NCI-H510A treated with DMSO at 0.1 percent for 48 hours (cell line): ENCODE data around the gene NUDT14.
A peak's percentile ranks its signal among the peaks of the same experiment; 100 is the strongest.

Experiments
- DNase-seq: peaks from one replicate; lab custom pipeline; 2025; lab: John Stamatoyannopoulos, UW

NUDT14 gene

DNA sequence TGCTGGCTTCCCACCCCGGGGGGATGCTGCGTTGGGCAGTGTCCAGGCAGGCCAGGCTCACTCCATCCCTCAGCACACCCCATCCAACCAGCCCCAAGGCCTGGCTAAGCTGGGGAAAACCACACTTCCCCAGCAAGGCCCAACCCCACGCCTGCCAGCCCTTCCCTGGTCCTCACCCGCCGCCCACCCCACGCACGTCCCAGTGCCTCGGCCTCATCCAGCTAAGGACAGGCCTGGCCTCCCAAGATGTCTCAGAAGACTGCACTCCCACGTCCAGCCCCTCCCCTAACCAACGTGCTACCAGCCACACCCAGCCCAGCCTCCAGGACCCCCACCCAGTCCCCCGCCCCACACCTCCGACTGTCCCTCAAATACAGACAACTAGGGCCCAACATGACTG lies 22.3 kb downstream of the NUDT14 start:
- no peak for DNase-seq

DNA sequence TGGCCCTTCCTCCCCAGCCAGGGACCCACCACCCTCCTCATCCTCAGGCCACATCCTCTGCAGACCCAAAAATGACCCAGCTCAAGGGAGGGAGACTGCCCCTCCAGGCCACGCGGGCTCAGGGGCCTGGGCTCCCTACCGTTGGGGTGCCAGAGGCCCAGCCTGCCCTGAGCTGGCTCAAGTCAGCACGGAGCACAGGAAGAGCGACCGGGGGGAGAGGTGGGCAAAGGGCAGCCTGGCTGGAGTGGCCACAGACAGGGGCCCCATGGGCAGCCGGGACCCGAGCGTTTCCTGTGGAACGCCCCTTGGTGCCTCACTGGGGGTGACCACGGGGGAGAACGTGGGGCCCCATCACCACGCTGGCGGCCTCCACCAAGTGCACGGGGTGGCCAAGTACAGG lies 23.2 kb downstream of the NUDT14 start:
- DNase-seq = no peak

GRCh38 chr14:105156414-105157375 lies 24.4 kb downstream of the NUDT14 start:
- no peak for DNase-seq

- peak; percentile 15 for DNase-seq
Measured at GRCh38 chr14:105155681-105156413, 25.3 kb downstream of the NUDT14 start.

GRCh38 chr14:105155071-105155651 lies 26.0 kb downstream of the NUDT14 start:
- no peak for DNase-seq

DNA sequence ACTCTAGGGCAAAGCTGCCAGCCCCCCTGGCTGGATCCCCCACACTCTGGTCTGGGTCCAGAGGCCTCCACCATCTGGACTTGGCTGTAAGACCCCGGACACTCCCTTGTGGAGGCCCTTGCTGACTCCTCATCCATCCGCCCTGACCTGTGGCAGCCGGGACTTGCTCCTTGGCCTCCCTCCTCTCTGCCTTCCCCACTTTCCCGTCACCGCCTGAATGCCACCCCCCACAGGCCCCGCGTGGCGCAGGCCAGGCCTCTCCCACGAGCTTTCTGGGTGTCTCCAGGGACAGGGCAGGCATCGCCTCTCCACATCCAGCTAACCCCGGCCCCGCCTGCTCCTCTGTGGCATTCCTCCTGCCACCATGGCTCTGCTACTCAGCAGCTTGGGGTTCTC lies 26.6 kb downstream of the NUDT14 start:
- no peak for DNase-seq

GRCh38 chr14:105153739-105154475 lies 27.2 kb downstream of the NUDT14 start:
- no peak for DNase-seq

DNA sequence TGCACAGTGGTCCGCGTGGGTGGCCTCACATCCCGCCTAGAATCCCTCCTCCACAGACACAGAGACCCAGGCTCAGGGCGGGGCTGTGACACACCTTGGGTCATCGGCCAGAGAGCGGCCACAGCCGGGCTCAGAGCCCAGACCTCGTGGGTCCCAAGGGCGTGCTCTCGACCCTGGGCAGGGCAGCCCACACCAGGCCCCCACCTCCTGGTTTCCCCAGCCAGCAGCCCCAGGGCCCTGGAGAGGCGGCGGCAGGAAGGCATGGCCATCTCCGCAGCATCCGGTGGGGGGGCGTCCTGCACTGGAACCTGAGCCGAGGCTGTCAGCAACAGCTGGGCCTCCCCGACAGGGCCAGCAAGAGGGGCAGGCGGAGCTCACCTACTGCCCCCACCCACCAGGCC lies 27.8 kb downstream of the NUDT14 start:
- no peak for DNase-seq

GRCh38 chr14:105152794-105153241 lies 28.3 kb downstream of the NUDT14 start:
- DNase-seq = no peak

DNA sequence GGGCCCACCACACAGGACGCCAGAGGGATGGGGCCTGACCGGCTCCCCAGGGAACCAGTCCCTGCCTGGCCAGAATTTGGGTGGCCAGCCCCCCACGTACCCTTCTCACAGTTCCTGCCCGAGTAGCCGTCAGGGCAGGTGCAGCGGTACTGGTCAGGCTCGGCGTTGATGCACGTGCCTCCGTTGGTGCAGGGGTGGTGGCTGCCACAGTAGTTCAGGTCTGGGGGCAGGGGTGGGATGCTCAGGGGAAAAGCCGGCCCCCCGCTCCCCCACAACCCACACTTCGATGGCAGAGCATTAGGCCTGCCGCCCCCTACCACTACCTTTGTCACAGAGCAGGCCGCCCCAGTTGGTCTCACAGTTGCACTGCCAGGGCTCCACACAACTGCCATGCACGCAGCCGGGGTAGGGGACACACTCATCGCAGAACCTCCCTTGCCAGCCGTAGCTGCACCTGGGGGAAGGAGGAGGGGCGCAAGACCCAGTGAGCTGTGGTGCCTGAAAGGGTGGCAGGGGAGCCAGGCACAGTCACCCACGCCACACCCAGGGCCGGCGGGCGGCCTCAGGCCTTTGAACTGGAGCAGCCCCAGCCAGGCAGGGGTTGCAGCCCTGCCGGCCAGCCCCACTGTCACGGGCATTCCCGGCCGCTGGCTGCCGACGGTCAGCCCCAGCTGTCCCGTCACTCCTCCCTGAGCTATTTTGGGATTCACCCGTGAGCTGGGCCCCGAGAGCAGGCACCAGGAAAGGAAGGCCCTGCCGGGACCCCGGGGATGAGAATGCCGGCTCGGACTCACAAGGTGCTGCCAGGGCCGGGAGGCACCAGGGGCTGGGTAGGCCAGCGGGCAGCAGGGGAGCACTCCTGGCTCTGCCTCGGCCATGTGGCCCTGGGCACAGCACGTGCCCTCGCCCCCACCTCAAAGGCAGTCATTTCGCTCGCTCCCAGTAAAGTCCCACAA lies 29.0 kb downstream of the NUDT14 start:
- DNase-seq = no peak

DNA sequence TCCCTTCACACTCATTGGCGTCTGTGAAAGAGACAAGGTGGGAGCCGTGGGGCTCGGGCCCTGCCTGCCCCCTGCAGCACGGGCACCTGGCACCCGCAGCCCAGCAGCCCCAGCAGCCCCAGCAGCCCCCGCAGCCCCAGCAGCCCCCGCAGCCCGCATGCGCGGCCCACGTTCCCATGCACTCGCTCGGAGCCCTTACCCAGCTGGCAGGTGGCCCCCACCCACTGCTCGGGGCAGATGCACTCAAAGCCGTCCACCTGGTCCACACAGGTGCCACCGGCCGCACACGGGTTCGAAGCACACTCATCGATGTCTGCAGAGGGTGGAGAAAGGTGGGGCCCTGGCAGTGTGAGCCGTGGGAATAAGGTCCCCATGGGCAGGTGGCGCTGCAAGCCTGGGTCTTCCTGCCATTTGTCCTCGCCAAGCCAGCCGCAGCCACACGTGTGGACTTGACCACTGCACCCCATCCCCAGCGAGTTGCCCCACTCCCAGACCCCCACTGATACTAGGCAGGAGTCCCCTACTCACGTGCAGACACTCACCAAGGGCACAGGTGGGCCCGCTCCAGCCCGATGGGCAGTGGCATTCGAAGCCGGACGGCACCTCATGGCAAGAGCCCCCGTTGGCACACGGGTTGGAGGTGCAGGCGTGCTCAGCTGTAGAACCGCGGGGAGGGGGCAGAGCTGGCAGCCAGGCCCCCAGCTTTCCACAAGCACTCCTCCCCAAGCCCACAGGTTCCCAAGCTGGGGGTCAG lies 29.9 kb downstream of the NUDT14 start:
- no peak for DNase-seq

DNA sequence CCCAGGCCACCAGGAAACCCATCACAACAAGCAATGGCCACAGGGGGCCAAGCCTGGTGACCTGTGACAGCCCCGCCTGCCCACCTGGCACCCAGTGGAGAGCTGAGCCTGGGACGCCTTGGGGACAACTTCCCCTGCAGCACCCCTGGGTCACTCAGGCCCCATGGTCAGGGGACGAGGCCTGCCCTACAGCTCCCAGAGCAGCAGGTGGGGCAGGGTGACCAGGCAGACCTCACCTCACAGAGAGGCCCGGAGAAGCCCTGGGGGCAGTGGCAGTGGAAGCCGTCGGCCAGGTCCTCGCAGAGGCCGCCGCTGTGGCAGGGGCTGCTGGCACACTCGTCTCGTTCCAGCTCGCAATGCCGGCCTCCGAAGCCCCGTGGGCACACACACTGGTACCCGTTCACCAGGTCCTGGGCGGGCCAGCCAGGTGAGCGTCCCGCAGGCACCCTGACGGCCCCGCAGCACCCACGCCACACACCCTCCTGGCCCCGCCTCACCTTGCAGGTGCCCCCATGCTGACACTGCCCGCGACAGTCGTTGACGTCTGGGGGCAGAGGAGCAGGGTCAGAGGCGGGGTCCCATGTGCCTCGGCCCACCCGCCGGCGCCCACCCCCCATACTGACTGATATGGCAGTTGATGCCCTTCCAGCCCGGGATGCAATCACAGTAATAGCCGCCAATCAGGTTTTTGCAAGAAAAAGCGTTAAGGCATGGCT lies 30.6 kb downstream of the NUDT14 start:
- no peak for DNase-seq

DNA sequence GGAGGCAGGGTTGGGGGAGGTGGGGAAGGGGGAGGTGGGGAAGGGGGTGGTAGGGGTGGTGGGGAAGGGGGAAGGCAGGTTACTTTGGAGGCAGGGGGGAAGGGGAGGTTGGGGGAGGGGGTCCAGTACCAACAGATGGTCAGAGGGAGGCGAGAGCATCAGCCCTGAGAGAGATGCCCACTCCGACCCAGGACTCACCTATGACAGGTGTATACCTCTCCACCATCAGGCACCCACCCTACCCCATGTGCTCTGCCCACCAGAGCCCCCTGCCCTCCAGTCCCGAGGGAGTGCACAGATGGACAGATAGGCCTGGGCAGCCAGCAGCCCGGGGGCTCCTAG lies 31.1 kb downstream of the NUDT14 start:
- no peak for DNase-seq

- DNase-seq = no peak
Measured at GRCh38 chr14:105149146-105149781, 31.8 kb downstream of the NUDT14 start.

DNA sequence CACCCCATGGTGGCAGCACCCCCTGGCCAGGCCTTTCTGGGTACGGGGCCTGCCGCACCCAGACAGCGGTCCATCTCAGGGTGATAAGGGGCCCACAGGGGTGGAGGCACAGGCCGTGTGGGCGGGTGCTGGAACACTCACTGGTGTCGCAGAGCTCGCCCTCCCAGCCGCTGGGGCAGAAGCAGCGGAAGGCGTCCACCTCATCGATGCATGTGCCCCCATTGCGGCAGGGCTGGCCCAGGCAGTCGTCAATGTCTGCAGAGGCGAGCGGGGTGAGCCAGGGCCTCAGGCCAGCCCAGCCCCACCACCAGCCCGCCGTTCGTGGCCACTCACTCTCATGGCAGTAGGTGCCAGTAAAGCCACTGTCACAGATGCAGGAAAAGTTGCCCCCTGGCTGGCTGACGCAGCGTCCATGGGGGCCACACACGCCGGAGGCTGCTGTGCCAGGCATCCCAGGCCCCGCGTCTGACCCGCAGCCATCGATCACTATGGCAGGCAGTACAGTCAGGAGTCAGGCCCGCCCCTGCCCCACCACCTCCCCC lies 32.4 kb downstream of the NUDT14 start:
- DNase-seq = no peak

DNA sequence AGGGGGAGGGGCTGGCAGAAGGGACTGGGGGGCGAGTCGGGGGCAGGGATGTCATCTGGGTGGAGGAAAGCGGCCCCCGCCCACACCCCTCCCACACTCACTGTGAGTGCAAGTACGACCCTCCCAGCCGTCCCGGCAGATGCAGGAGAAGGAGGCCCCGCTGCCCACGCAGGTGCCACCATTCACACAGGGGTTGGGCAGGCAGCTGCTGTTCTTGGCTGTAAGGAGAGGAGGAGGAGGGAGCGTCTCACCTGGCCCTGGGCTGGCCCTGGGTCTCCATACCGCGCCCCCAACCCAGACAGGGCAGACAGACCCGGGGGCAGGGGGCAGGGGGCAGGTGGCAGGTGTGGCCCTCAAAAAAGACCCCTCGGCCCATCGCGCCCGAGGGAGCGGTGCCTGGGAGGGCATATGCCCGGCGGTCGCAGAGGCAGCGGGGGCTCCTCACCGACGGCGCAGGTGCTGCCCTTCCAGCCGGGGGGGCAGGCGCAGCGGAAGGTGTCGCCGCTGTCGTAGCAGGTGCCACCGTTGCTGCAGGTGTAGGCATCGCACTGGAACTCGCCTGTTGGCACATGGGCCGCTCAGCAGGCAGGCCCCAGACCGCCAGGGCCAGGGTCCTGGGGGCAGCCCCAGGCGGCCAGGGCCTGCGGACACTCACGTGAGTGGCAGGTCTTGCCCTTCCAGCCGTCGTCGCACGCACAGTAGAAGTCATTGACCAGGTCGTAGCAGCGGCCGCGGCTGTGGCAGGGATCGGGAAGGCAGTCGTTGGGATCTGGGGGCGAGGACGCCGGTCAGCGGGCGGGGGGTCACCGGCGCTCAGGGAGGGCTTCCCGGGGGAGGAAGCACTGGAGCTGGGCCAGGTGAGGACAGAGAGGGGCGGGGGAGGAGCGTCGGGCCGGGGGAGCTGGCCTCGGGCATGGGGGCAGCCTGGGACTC lies 33.2 kb downstream of the NUDT14 start:
- no peak for DNase-seq

DNA sequence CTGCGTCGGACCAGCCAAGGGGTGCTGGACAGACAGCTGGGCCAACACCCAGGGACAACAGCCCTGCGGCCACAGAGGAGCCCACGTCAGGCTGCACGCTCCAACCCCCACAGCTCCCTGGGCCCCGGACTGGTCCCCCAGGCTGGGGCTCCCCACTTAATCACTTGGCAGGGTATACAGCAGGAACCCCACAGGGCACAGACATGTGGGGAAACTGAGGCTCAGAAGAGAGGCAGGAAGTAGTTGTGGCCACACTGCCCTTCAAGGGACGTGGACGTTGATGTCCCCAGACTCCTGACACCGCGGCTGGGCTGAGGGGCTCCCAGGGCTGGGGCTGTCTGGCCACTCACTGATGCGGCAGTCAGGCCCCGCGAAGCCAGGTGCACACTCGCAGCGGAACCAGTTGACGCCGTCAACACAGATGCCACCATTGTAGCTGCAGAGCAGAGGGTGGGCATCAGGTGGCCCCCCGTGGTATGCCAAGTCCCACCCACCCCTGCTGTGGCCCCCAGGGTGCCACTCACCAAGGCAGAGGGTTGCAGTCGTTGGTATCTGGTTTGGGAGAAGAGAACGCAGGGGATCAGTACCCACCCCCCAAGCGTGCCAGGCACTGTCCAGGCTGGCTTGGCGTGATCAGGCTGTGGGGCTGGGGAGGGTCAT lies 34.0 kb downstream of the NUDT14 start:
- no peak for DNase-seq
